Large intestine (tissue), 3 donors: ENCODE results near the gene RNF130. TPM values are rescaled to one million over a fixed set of nuclear protein-coding genes. Genes with fewer than 3 reads are reported as not detected.

Source experiments
- DNase-seq, 2 donors: peaks; one replicate each; pipeline versions ENCODE4 v3.0.0 to v3.0.0-alpha.2; 2013
- H3K27ac ChIP-seq: one replicate; pipeline ENCODE4 v1.5.1; 2013; ENCODE audit warnings: low read length
- H3K27me3 ChIP-seq: 2 replicates; pipeline ENCODE4 v1.6.1; 2013; ENCODE audit warnings: low read length; ENCODE audit not compliant: control insufficient read depth, insufficient read depth
- H3K36me3 ChIP-seq: 2 replicates; pipeline ENCODE4 v1.6.1; 2013; ENCODE audit warnings: low read length; ENCODE audit not compliant: control insufficient read depth, insufficient read depth
- H3K4me1 ChIP-seq: one replicate; pipeline ENCODE4 v1.6.1; 2013; ENCODE audit warnings: low read length; ENCODE audit not compliant: control insufficient read depth, insufficient read depth
- H3K4me3 ChIP-seq: one replicate; pipeline ENCODE4 v1.5.1; 2013; ENCODE audit warnings: low read length
- H3K9me3 ChIP-seq: one replicate; pipeline ENCODE4 v1.6.1; 2013; ENCODE audit warnings: mild to moderate bottlenecking, low read depth, low read length, moderate library complexity; ENCODE audit not compliant: control insufficient read depth
- WGBS: methylation state at CpG from one replicate; pipeline ENCODE4 v1.1.5; 2013; ENCODE audit warnings: low lambda C conversion rate; ENCODE audit not compliant: insufficient coverage; 5-methylcytosine and 5-hydroxymethylcytosine counted together
- polyA plus RNA-seq: library from polyadenylated mRNA; unstranded; fragments of 120-200 nt; gene quantifications from one replicate; pipeline ENCODE4 v1.2.1, GENCODE V29; 2013

Gene RNF130
- polyA plus RNA-seq, 1 donor: 30.4 TPM

DNA sequence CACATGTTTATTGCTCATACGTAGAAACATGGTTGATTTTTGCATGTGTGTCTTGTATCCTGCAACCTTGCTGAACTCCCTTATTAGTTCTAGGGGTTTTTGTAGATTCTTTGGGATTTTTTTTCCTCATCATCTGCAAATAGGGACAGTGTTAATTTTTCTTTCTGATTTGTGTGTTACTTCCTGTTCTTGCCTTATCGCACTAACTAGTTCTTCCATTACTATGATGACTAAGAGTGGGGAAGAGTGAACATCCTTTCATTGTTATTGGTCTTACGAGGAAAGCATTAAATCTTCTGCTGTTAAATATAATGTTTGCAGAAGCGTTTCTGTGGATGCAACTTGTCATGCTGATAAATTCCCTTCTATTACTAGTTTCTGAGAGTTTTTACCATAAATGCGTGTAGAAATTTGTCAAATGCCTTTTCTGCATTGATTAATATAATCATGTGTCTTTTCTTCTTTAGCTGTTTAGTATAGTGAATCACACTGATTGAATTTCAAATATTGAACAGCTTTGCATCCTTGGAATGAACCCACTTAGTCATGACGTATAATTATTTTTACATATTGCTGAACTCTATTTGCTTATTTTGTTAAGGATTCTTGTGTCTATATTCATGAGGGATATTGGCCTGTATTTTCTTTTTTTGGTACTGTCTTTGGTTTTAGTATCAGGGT, 32.1 kb upstream of the RNF130 start:
- WGBS: 100% methylated on average over 3 of the region's 6 CpGs
- H3K9me3 ChIP-seq: peaks cover 4% of the 10 kb centered on the region
- H3K27me3 ChIP-seq: no peaks in the 10 kb centered on the region
- no peak overlapping the region for H3K4me3 ChIP-seq
- no peaks in the 10 kb centered on the region for H3K36me3 ChIP-seq
- H3K4me1 ChIP-seq: no peaks in the 10 kb centered on the region
- no peak overlapping the region for H3K27ac ChIP-seq
- DNase-seq: no peak

DNA sequence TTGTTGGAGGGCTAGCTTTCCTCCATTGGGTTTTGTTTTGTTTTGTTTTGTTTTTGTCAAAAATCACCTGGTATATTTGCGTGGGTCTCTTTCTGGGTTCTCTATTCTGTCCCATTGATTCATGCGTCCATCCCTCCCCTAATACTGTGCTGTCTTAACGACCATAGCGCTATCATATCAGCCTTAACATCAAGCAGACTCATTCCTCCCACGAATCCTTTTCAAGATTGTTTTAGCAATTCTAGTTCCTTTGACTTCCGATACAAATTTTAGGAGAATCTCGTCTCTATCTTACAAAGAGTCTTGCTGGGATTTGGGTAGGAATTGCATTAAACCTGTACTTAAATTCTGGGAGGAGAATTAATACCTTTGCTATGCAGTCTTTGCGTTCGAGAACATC, 31.1 kb upstream of the RNF130 start:
- peaks cover 3% of the 10 kb centered on the region for H3K9me3 ChIP-seq
- no peaks in the 10 kb centered on the region for H3K27me3 ChIP-seq
- 84% methylated on average over 4 of the region's 9 CpGs for WGBS
- H3K36me3 ChIP-seq: no peaks in the 10 kb centered on the region
- no peak for DNase-seq
- no peaks in the 10 kb centered on the region for H3K4me1 ChIP-seq
- no peak overlapping the region for H3K4me3 ChIP-seq
- H3K27ac ChIP-seq: no peak overlapping the region

- no peaks in the 10 kb centered on the region for H3K36me3 ChIP-seq
- H3K4me1 ChIP-seq: no peaks in the 10 kb centered on the region
- no peaks in the 10 kb centered on the region for H3K27me3 ChIP-seq
- H3K9me3 ChIP-seq: no peaks in the 10 kb centered on the region
- H3K27ac ChIP-seq: no peak overlapping the region
- WGBS: 94% methylated on average over 3 of the region's 20 CpGs
- no peak overlapping the region for H3K4me3 ChIP-seq
- no peak for DNase-seq
Measured at GRCh38 chr5:180101451-180102105, 30.0 kb upstream of the RNF130 start.

- no peak overlapping the region for H3K27ac ChIP-seq
- no peaks in the 10 kb centered on the region for H3K9me3 ChIP-seq
- no peaks in the 10 kb centered on the region for H3K27me3 ChIP-seq
- H3K4me3 ChIP-seq: no peak overlapping the region
- no peak for DNase-seq
- H3K4me1 ChIP-seq: no peaks in the 10 kb centered on the region
- 60% methylated on average over 2 of the region's 29 CpGs for whole genome bisulfite sequencing
- H3K36me3 ChIP-seq: no peaks in the 10 kb centered on the region
Measured at GRCh38 chr5:180100621-180101450, 29.3 kb upstream of the RNF130 start.

GRCh38 chr5:180099733-180100611, 28.4 kb upstream of the RNF130 start:
- no peaks in the 10 kb centered on the region for H3K27me3 ChIP-seq
- DNase-seq: no peak
- no peak overlapping the region for H3K27ac ChIP-seq
- H3K9me3 ChIP-seq: no peaks in the 10 kb centered on the region
- WGBS: no CpG with 5 or more reads among the region's 18 CpGs
- no peaks in the 10 kb centered on the region for H3K36me3 ChIP-seq
- H3K4me3 ChIP-seq: no peak overlapping the region
- no peaks in the 10 kb centered on the region for H3K4me1 ChIP-seq

DNA sequence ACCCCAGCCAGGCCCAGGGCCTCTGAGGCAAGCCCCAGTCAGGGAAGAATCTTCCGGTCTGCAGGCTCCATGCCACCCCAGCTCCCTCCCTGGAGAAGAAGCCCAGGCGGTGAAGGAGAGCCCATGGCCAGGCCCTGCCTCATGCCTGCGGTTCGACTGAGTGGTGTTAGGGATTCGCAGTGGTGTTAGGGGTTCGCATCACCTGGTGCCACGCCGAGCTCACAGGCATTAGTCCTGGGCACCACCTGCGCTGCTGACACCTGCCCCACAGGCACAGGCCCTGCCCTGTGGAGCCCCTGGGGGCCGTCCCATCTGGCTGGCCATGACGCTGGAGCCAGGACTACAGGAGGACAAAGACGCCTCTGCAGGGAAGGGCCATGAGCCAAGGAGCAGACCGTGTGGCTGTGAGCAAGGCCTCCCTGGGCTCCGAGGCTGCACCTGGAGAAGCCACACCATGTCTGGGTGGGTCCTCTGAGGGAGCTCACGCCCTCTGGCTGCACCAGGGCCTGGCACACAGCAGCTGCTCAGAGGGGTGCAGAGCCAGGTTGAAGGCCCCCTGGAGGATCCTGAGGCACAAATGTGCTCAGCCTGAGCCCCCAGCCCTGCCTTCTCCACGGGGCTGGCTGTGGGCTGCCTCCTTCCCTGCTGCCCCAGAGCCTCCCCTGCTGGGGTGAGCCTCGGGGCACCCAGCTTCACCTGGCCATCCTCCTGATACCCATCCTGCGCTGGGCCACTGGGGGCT, 27.6 kb upstream of the RNF130 start:
- 80% methylated on average over 1 of the region's 18 CpGs for WGBS
- no peak for DNase-seq

DNA sequence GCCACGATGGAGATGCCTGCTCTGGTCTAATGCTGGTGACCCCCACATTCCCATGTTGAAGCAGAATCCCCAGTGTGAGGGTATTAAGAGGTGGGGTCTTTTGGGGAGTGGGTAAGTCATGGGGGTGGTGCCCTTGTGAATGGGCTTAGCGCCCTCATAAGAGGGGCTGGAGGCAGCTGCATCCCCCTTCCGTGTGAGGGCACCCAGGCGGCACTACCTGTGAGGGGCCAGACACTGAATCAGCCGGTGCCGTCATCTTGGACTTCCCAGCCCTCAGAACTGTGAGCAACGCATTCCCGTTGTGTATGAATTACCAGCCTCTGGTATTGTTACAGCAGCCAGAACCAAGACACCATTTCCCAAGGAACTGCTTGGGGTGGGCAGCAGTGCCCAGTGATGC, 27.0 kb upstream of the RNF130 start:
- Histone ChIP-seq H3K36me3 (no peaks in the 10 kb centered on the region), H3K27me3 (no peaks in the 10 kb centered on the region), H3K4me3 (no peak overlapping the region), H3K27ac (no peak overlapping the region), H3K4me1 (no peaks in the 10 kb centered on the region), H3K9me3 (no peaks in the 10 kb centered on the region)
- WGBS: no CpG with 5 or more reads among the region's 8 CpGs
- no peak for DNase-seq

More for the DNA sequence above, 27.6 kb upstream of the RNF130 start:
- no peak overlapping the region for H3K4me3 ChIP-seq
- no peaks in the 10 kb centered on the region for H3K36me3 ChIP-seq
- H3K4me1 ChIP-seq: no peaks in the 10 kb centered on the region
- no peak overlapping the region for H3K27ac ChIP-seq
- H3K9me3 ChIP-seq: no peaks in the 10 kb centered on the region
- no peaks in the 10 kb centered on the region for H3K27me3 ChIP-seq

DNA sequence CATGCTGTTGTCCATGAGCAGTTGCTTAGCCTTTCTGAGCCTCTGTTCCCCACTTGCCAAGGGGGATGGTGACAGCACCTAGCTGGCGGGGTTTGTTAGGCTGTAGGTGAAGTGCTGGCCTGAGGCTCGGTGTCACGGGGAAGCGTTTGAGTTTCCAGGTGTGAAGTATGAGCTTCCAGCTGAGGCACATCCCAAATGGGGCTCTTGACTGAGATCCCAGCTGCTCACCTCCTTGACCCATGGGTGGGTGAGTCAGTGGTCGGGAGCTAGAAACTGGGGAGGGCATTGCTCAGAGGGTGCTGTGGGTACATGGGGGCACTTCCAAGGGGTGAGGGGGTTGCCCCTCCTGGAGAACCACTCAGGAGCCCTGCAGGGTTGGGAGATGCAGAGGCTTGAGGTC, 26.4 kb upstream of the RNF130 start:
- no peak for DNase-seq
- H3K4me3 ChIP-seq: no peak overlapping the region
- no peaks in the 10 kb centered on the region for H3K27me3 ChIP-seq
- H3K27ac ChIP-seq: no peak overlapping the region
- no peaks in the 10 kb centered on the region for H3K4me1 ChIP-seq
- no peaks in the 10 kb centered on the region for H3K36me3 ChIP-seq
- no CpG with 5 or more reads among the region's 5 CpGs for WGBS
- H3K9me3 ChIP-seq: no peaks in the 10 kb centered on the region

DNA sequence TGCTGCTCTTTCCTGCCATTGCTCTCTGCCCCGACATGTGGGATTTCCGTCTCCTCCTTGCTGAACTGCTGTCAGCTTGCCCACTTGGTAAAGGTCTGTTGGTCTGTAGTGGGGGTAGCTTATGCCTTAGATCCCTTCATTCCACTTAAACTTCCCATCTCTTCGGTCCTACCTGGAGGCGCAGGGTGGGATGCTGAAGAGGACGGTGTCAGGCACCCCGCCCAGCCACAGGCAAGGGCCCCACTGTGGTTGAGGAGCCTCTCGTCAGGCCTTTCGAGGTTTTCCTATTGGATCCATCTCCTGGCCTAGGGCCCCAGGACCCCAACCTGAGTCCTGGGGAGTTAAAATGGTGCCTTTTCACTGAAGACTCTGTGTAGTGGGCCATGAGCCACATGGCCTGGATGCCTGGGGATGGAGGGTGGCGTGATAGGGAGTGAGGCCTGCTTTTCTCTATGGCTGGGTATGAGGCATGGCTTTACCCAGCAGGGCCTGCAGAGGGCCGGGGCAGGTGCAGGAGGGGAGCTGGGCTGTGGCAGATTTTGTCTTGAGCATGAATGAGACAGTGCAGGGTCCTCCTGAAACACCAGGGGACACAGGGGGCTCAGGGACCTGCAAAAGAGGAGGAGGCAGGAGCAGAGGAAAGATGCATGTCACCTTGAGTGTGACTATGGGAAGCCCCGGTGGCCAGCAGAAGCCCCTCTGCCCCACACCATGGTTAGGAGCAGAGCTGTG, 25.8 kb upstream of the RNF130 start:
- H3K4me1 ChIP-seq: no peaks in the 10 kb centered on the region
- H3K36me3 ChIP-seq: no peaks in the 10 kb centered on the region
- H3K9me3 ChIP-seq: no peaks in the 10 kb centered on the region
- no peak overlapping the region for H3K27ac ChIP-seq
- WGBS: no CpG with 5 or more reads among the region's 11 CpGs
- no peaks in the 10 kb centered on the region for H3K27me3 ChIP-seq
- no peak overlapping the region for H3K4me3 ChIP-seq
- no peak for DNase-seq
